H4 (cell line): ENCODE data around the gene C1orf210. TPM values are rescaled to one million over a fixed set of nuclear protein-coding genes. Genes with fewer than 3 reads are reported as not detected.

ENCODE experiments used
- DNase-seq: peaks from one replicate; pipeline ENCODE4 v3.0.0-alpha.2; 2015; ENCODE audit warnings: low spot score
- total RNA-seq: library from RNA; depleted of rRNA; stranded (reverse); fragments of >200 nt; shearing (Covaris generic); gene quantifications from 2 replicates; pipeline ENCODE4 v1.2.3, GENCODE V29; 2014

C1orf210 gene
- total RNA-seq, 1 experiment from 2014 or later = not detected

GRCh38 chr1:43294761-43295160 is 9.4 kb upstream of the C1orf210 start:
- no peak for DNase-seq

GRCh38 chr1:43293896-43294760 is 8.7 kb upstream of the C1orf210 start:
- DNase-seq = peak; percentile 60

GRCh38 chr1:43293176-43293575 is 7.8 kb upstream of the C1orf210 start:
- no peak for DNase-seq

GRCh38 chr1:43292679-43293078 is 7.3 kb upstream of the C1orf210 start:
- DNase-seq = no peak

GRCh38 chr1:43292216-43292615 is 6.8 kb upstream of the C1orf210 start:
- DNase-seq = no peak

GRCh38 chr1:43288785-43289706 is 3.7 kb upstream of the C1orf210 start:
- DNase-seq = no peak

GRCh38 chr1:43288058-43288784 is 2.8 kb upstream of the C1orf210 start:
- DNase-seq = no peak

- no peak for DNase-seq
These were observed 1.2 kb upstream of the C1orf210 start for GRCh38 chr1:43286533-43286932.

- DNase-seq = no peak
These were observed 734 bp upstream of the C1orf210 start for GRCh38 chr1:43286115-43286514.

GRCh38 chr1:43284546-43285110 is 753 bp downstream of the C1orf210 start:
- DNase-seq = no peak

- DNase-seq = no peak
These were observed 1.3 kb downstream of the C1orf210 start for GRCh38 chr1:43284065-43284464.

GRCh38 chr1:43282220-43283195 is 2.9 kb downstream of the C1orf210 start:
- DNase-seq = no peak

GRCh38 chr1:43280692-43281091 is 4.7 kb downstream of the C1orf210 start:
- no peak for DNase-seq

GRCh38 chr1:43279666-43280065 is 5.7 kb downstream of the C1orf210 start:
- no peak for DNase-seq

- no peak for DNase-seq
These were observed 6.2 kb downstream of the C1orf210 start for GRCh38 chr1:43279161-43279560.

GRCh38 chr1:43277116-43277876 is 8.1 kb downstream of the C1orf210 start:
- no peak for DNase-seq

- DNase-seq = no peak
These were observed 8.7 kb downstream of the C1orf210 start for GRCh38 chr1:43276673-43277072.

GRCh38 chr1:43275826-43276620 is 9.4 kb downstream of the C1orf210 start:
- no peak for DNase-seq

- no peak for DNase-seq
These were observed 10.6 kb downstream of the C1orf210 start for GRCh38 chr1:43274804-43275180.
